SH-SY5Y (cell line): ENCODE data around the gene SMIM5.

Source experiments
- GATA2 ChIP-seq: IDR thresholded peaks from 2 replicates; pipeline ENCODE4 v1.6.1; 2011; ENCODE audit warnings: mild to moderate bottlenecking, low read depth, low read length
- GATA3 ChIP-seq: IDR thresholded peaks from 2 replicates; pipeline ENCODE4 v1.6.1; 2011; ENCODE audit warnings: low read depth, mild to moderate bottlenecking, low read length, moderate library complexity

GRCh38 chr17:75683583-75683982 is 50.3 kb downstream of the SMIM5 start:
- no peak for TF ChIP-seq GATA3
- no peak for TF ChIP-seq GATA2
